Heart left ventricle (tissue), 16 donors: ENCODE data around the gene C1QTNF12. TPM values are rescaled to one million over a fixed set of nuclear protein-coding genes. Genes with fewer than 3 reads are reported as not detected.

Experiments used
- ATAC-seq, 4 donors: fragments of 200-7000 bp; cut with Tn5 transposase; one replicate each; pipeline ENCODE4 v1.9.1; 2020 to 2022; ENCODE audit warnings: moderate library complexity in 4 of 4, mild to moderate bottlenecking in 3 of 4, moderate number of reproducible peaks in 1 of 4
- DNase-seq, 5 donors: peaks; one replicate each; pipeline ENCODE4 v3.0.0-alpha.2; 2020
- H3K27ac ChIP-seq, 12 donors: fragments of 200-600 bp; sonication (generic) in 4 of 12; one replicate each; pipeline versions ENCODE4 v1.5.0 to v1.8.0; 2016 to 2022; ENCODE audit warnings: mild to moderate bottlenecking in 2 of 12
- H3K27me3 ChIP-seq, 9 donors: fragments of 200-600 bp; sonication (generic) in 2 of 9; one replicate each; pipeline versions ENCODE4 v1.5.1 to v1.8.0; 2016 to 2022; ENCODE audit warnings: mild to moderate bottlenecking in 3 of 9
- H3K36me3 ChIP-seq, 9 donors: fragments of 200-600 bp; sonication (generic) in 2 of 9; one replicate each; pipeline versions ENCODE4 v1.5.0 to v1.8.0; 2018 to 2022; ENCODE audit warnings: mild to moderate bottlenecking in 2 of 9
- H3K4me1 ChIP-seq, 12 donors: fragments of 200-600 bp; sonication (generic) in 4 of 12; one replicate each; pipeline versions ENCODE4 v1.5.0 to v1.8.0; 2016 to 2022; ENCODE audit warnings: mild to moderate bottlenecking in 3 of 12
- H3K4me3 ChIP-seq, 12 donors: fragments of 200-600 bp; sonication (generic) in 4 of 12; one replicate each; pipeline versions ENCODE4 v1.5.0 to v1.8.0; 2017 to 2022; ENCODE audit warnings: mild to moderate bottlenecking in 9 of 12, moderate library complexity in 4 of 12
- H3K9me3 ChIP-seq, 12 donors: fragments of 200-600 bp; sonication (generic) in 4 of 12; one replicate each; pipeline versions ENCODE4 v1.5.0 to v1.8.0; 2016 to 2022; ENCODE audit warnings: mild to moderate bottlenecking in 1 of 12
- CTCF ChIP-seq, 12 donors: fragments of 200-600 bp; sonication (generic) in 4 of 12; IDR thresholded peaks; one replicate each; pipeline versions ENCODE4 v1.5.0 to v1.8.0; 2018 to 2022; ENCODE audit warnings: antibody characterized with exemption in 12 of 12, mild to moderate bottlenecking in 5 of 12
- POLR2A ChIP-seq, 2 donors: fragments of 450-650 bp; IDR thresholded peaks; one replicate each; pipeline ENCODE4 v1.6.1; 2017; ENCODE audit warnings: antibody characterized with exemption in 2 of 2, mild to moderate bottlenecking in 2 of 2, moderate library complexity in 2 of 2
- WGBS, 4 donors: extraction: QIAGEN DNeasy Blood & Tissue Kit in 2 of 4; methylation state at CpG; one replicate each; pipeline versions ENCODE4 v1.1.5 to v1.1.7; 2013 to 2018; 5-methylcytosine and 5-hydroxymethylcytosine counted together
- intact Hi-C, 10 donors: fragments of 100-400 bp; cut with DNase I; formaldehyde crosslinking; loops; one replicate each; pipeline versions ENCODE4 v1.11.1 to v1.14.2; 2022
- polyA plus RNA-seq, 2 donors: library from polyadenylated mRNA; stranded (reverse); fragments of 200-250 nt; gene quantifications; one replicate each; pipeline ENCODE4 v1.2.3, GENCODE V29; 2013
- total RNA-seq, 9 donors: library from RNA; depleted of rRNA in 2 of 9; stranded (reverse); fragments of >200 nt in 2 of 9; fragmentation: NEBNext Ultra II Directional in 3 of 9; extraction: Animal tissue kit (Norgen Biotek cat#: 25700) in 3 of 9; gene quantifications; one replicate each; pipeline versions ENCODE4 v1.1.0 to v1.2.4, GENCODE V29; 2016 to 2023
- donor health status: ischemic (EF 13 %, LVEDD 7.1; RV severe dilation, severe dysfunction).
- donor health status: healthy with polysubstance abuse.
- donor health status: DM: no; HTN: yes; CAD: no.
- donor health status: DM: no; HTN: no; CAD: no.
- donor health status: ischemic (EF 25% LVEDD 6.9; RV normal size, moderate dysfunction).
- donor health status: ischemic (EF 25% LVEDD 5.7; RV mildly dilated, moderate dysfunction).
- donor health status: healthy.
- donor health status: DM: yes; HTN: yes; CAD: no.
- donor health status: ischemic (EF 35%, LVEDD 5.7; RV mildly dilated, moderate dysfunction).
- donor health status: nonischemic (EF 11% LVEDD 7.7; RV severe dilation, severe dysfunction).
- donor health status: DM: yes; HTN: yes; CAD: no.
- donor health status: PGD.
- donor health status: ischemic (EF 29% LVEDD 5.4; RV normal size, mild dysfunction).
- donor health status: nonischemic (EF 23%, LVEDD 6.1; RV moderate dilation, normal function).

C1QTNF12 gene
- total and polyA plus RNA-seq, 11 donors, result 0.72 to 3.5 (median 0.85) TPM; not detected in 2

GRCh38 chr1:1291548-1292441 is 45.3 kb upstream of the C1QTNF12 start:
- Histone ChIP-seq H3K9me3 (no peaks in the 10 kb centered on the region), H3K4me1 (peaks cover 0 to 15% (median 7%) of the 10 kb centered on the region in 12 donors), H3K36me3 (peaks cover 0 to 38% (median 11%) of the 10 kb centered on the region in 9 donors), H3K27ac (no peak overlapping the region), H3K27me3 (peaks cover 0 to 4% (median 0%) of the 10 kb centered on the region in 9 donors), H3K4me3 (no peak overlapping the region)
- 36 to 44% (median 40%) methylated on average over 30 to 45 of the region's 45 CpGs for WGBS, 4 donors
- peak; percentile 47 to 69 (median 62) for TF ChIP-seq CTCF (IDR thresholded peaks at IDR 0.05)
- TF ChIP-seq POLR2A (IDR thresholded peaks at IDR 0.05), result no peak
- ATAC-seq, result peak; percentile 65 to 82 (median 66)
- peak in 4 of 5 donors; percentile 65 to 81 (median 73) for DNase-seq
- intact Hi-C loops, result loop anchor here (1.0 to 10.0 kb wide), 8 partner anchors 169 to 307 kb away; partner anchors contain the start of gene PERM1 (in 1 of the 10)

- peaks cover 0 to 15% (median 7%) of the 10 kb centered on the region in 12 donors for H3K4me1 ChIP-seq
- TF ChIP-seq POLR2A (IDR thresholded peaks at IDR 0.05) (no peak), CTCF (IDR thresholded peaks at IDR 0.05) (no peak)
- WGBS, 4 donors, result 32 to 50% (median 47%) methylated on average over 12 to 28 of the region's 28 CpGs
- H3K27ac ChIP-seq, result no peak overlapping the region
- H3K9me3 ChIP-seq, result no peaks in the 10 kb centered on the region
- intact Hi-C loops, result loop anchor here in 7 of 10 donors (2.0 to 10.0 kb wide), 6 partner anchors 168 to 306 kb away; partner anchors contain the start of gene PERM1 (in 1 of the 7)
- H3K27me3 ChIP-seq, result peaks cover 0 to 9% (median 4%) of the 10 kb centered on the region in 9 donors
- peaks cover 0 to 31% (median 10%) of the 10 kb centered on the region in 9 donors for H3K36me3 ChIP-seq
- peak in 1 of 5 donors; percentile 67 for DNase-seq
- ATAC-seq, result peak in 1 of 4 donors; percentile 5
- no peak overlapping the region for H3K4me3 ChIP-seq
Observed at GRCh38 chr1:1291023-1291528, 44.6 kb upstream of the C1QTNF12 start.

GRCh38 chr1:1290238-1290731 is 43.8 kb upstream of the C1QTNF12 start:
- Histone ChIP-seq H3K9me3 (no peaks in the 10 kb centered on the region), H3K4me3 (no peak overlapping the region), H3K27ac (no peak overlapping the region), H3K36me3 (peaks cover 0 to 23% (median 3%) of the 10 kb centered on the region in 9 donors), H3K27me3 (peaks cover 0 to 17% (median 5%) of the 10 kb centered on the region in 9 donors), H3K4me1 (peaks cover 0 to 15% (median 7%) of the 10 kb centered on the region in 12 donors)
- DNase-seq (peak in 3 of 5 donors; percentile 70 to 84 (median 72)), ATAC-seq (peak in 2 of 4 donors; percentile 50 to 61)
- WGBS, 4 donors, result 49 to 64% (median 62%) methylated on average over 12 to 15 of the region's 15 CpGs; no CpG with 5 or more reads in 1 of the 4 donors
- intact Hi-C loops, result loop anchor here in 7 of 10 donors (2.0 to 10.0 kb wide), 6 partner anchors 167 to 305 kb away; partner anchors contain the start of gene PERM1 (in 1 of the 7)
- TF ChIP-seq CTCF (IDR thresholded peaks at IDR 0.05), result peak; percentile 30 to 69 (median 48)
- no peak for TF ChIP-seq POLR2A (IDR thresholded peaks at IDR 0.05)
